HG03520 (cell line): ENCODE measurements around the gene SLK.
A peak's percentile ranks its signal among the peaks of the same experiment; 100 is the strongest.

ENCODE experiments used
- ATAC-seq: cut with Tn5 transposase; IDR thresholded peaks from one replicate; pipeline ENCODE4 v1.9.1; 2021; ENCODE audit warnings: mild to moderate bottlenecking, moderate library complexity; ENCODE audit not compliant: unreplicated experiment

Gene SLK

GRCh38 chr10:103939522-103939921 lies 27.4 kb upstream of the SLK start:
- ATAC-seq, result no peak

GRCh38 chr10:103941801-103942200 lies 25.1 kb upstream of the SLK start:
- no peak for ATAC-seq

GRCh38 chr10:103942866-103943265 lies 24.1 kb upstream of the SLK start:
- no peak for ATAC-seq

GRCh38 chr10:103947799-103948516 lies 19.0 kb upstream of the SLK start:
- ATAC-seq, result no peak

- ATAC-seq, result no peak
These were observed 17.2 kb upstream of the SLK start for GRCh38 chr10:103949728-103950127.

GRCh38 chr10:103951183-103951582 lies 15.8 kb upstream of the SLK start:
- no peak for ATAC-seq

- no peak for ATAC-seq
These were observed 15.0 kb upstream of the SLK start for GRCh38 chr10:103951942-103952341.

GRCh38 chr10:103954543-103954942 lies 12.4 kb upstream of the SLK start:
- no peak for ATAC-seq

- ATAC-seq, result no peak
These were observed 7.9 kb upstream of the SLK start for GRCh38 chr10:103958996-103959395.

GRCh38 chr10:103960103-103960502 lies 6.8 kb upstream of the SLK start:
- ATAC-seq, result no peak

- ATAC-seq, result peak; percentile 36
These were observed 620 bp downstream of the SLK start for GRCh38 chr10:103967448-103968071.

GRCh38 chr10:103968441-103969391 lies 1.8 kb downstream of the SLK start:
- no peak for ATAC-seq

GRCh38 chr10:103969436-103969835 lies 2.5 kb downstream of the SLK start:
- no peak for ATAC-seq

- no peak for ATAC-seq
These were observed 3.1 kb downstream of the SLK start for GRCh38 chr10:103969857-103970627.

GRCh38 chr10:103975169-103975568 lies 8.2 kb downstream of the SLK start:
- no peak for ATAC-seq

- no peak for ATAC-seq
These were observed 10.3 kb downstream of the SLK start for GRCh38 chr10:103977204-103977603.

GRCh38 chr10:103979530-103979929 lies 12.6 kb downstream of the SLK start:
- no peak for ATAC-seq

- ATAC-seq, result no peak
These were observed 13.5 kb downstream of the SLK start for GRCh38 chr10:103980288-103980906.

GRCh38 chr10:103982639-103983038 lies 15.7 kb downstream of the SLK start:
- ATAC-seq, result no peak

- ATAC-seq, result peak; percentile 80
These were observed 16.5 kb downstream of the SLK start for GRCh38 chr10:103983367-103983911.
